HepG2 (cell line): ENCODE measurements around the gene RANGRF. TPM values are rescaled to one million over a fixed set of nuclear protein-coding genes. Genes with fewer than 3 reads are reported as not detected.

Experiments
- AHR ChIP-seq: IDR thresholded peaks from 2 replicates; pipeline ENCODE4 v1.6.1; 2018; ENCODE audit warnings: missing genetic modification reagents, missing compliant biosample characterization
- CAMTA2 ChIP-seq: sonication (generic); formaldehyde crosslinking; IDR thresholded peaks from 2 replicates; pipeline ENCODE4 v1.4.0; 2020; ENCODE audit warnings: mild to moderate bottlenecking, missing genetic modification reagents, borderline replicate concordance
- FLYWCH1 ChIP-seq: sonication (generic); formaldehyde crosslinking; IDR thresholded peaks from 2 replicates; pipeline ENCODE4 v1.8.1; 2023; ENCODE audit warnings: mild to moderate bottlenecking, missing genetic modification reagents
- FOSL2 ChIP-seq: sonication (generic); formaldehyde crosslinking; IDR thresholded peaks from 2 replicates; pipeline ENCODE4 v1.4.0; 2020; ENCODE audit warnings: missing genetic modification reagents
- GATAD2A ChIP-seq: IDR thresholded peaks from 2 replicates; pipeline ENCODE4 v1.6.1; 2016
- GTF3A ChIP-seq: sonication (generic); formaldehyde crosslinking; conservative IDR thresholded peaks from 2 replicates; pipeline ENCODE4 v1.4.0; 2020; ENCODE audit warnings: mild to moderate bottlenecking, missing genetic modification reagents
- HDAC1 ChIP-seq: sonication (generic); formaldehyde crosslinking; IDR thresholded peaks from 2 replicates; pipeline ENCODE4 v1.5.1; 2020; ENCODE audit warnings: mild to moderate bottlenecking, missing genetic modification reagents
- JDP2 ChIP-seq: sonication (generic); formaldehyde crosslinking; IDR thresholded peaks from 2 replicates; pipeline ENCODE4 v1.8.1; 2022; ENCODE audit warnings: missing genetic modification reagents, borderline replicate concordance
- KDM5B ChIP-seq: sonication (generic); formaldehyde crosslinking; IDR thresholded peaks from 2 replicates; pipeline ENCODE4 v1.4.0; 2020; ENCODE audit warnings: missing genetic modification reagents, mild to moderate bottlenecking, borderline replicate concordance
- MATR3 ChIP-seq: sonication (generic); formaldehyde crosslinking; IDR thresholded peaks from 2 replicates; pipeline ENCODE4 v1.4.0; 2020; ENCODE audit warnings: missing genetic modification reagents
- MBNL3 ChIP-seq: fragments of 250-450 bp; sonication (Bioruptor Pico); conservative IDR thresholded peaks from 2 replicates; pipeline ENCODE4 v1.8.0; 2022; ENCODE audit warnings: mild to moderate bottlenecking, inconsistent platforms
- MEIS2 ChIP-seq: sonication (generic); formaldehyde crosslinking; IDR thresholded peaks from 2 replicates; pipeline ENCODE4 v1.9.0; 2021; ENCODE audit warnings: mild to moderate bottlenecking, missing genetic modification reagents
- NFIC ChIP-seq: IDR thresholded peaks from 2 replicates; pipeline ENCODE4 v1.6.1; 2012; ENCODE audit warnings: mild to moderate bottlenecking, low read length, inconsistent platforms
- RARA ChIP-seq: IDR thresholded peaks from 2 replicates; pipeline ENCODE4 v1.6.1; 2016; ENCODE audit warnings: missing genetic modification reagents, missing compliant biosample characterization
- RXRA ChIP-seq: sonication (generic); formaldehyde crosslinking; IDR thresholded peaks from 2 replicates; pipeline ENCODE4 v1.5.1; 2020; ENCODE audit warnings: missing genetic modification reagents
- SALL1 ChIP-seq: sonication (generic); formaldehyde crosslinking; IDR thresholded peaks from 2 replicates; pipeline ENCODE4 v1.8.0; 2022; ENCODE audit warnings: mild to moderate bottlenecking, missing genetic modification reagents
- SP140L ChIP-seq: sonication (generic); formaldehyde crosslinking; IDR thresholded peaks from 2 replicates; pipeline ENCODE4 v1.4.0; 2020; ENCODE audit warnings: missing genetic modification reagents, borderline replicate concordance
- SP2 ChIP-seq: sonication (generic); formaldehyde crosslinking; IDR thresholded peaks from 2 replicates; pipeline ENCODE4 v1.5.1; 2020; ENCODE audit warnings: mild to moderate bottlenecking, missing genetic modification reagents
- TOPORS ChIP-seq: sonication (generic); formaldehyde crosslinking; IDR thresholded peaks from 2 replicates; pipeline ENCODE4 v1.8.0; 2023; ENCODE audit warnings: mild to moderate bottlenecking, missing genetic modification reagents
- ZNF136 ChIP-seq: sonication (generic); formaldehyde crosslinking; IDR thresholded peaks from 2 replicates; pipeline ENCODE4 v1.8.1; 2022; ENCODE audit warnings: low read depth, mild to moderate bottlenecking, moderate library complexity, missing genetic modification reagents
- ZNF383 ChIP-seq: sonication (generic); formaldehyde crosslinking; IDR thresholded peaks from 2 replicates; pipeline ENCODE4 v1.4.0; 2020; ENCODE audit warnings: missing genetic modification reagents, mild to moderate bottlenecking, borderline replicate concordance
- ZNF546 ChIP-seq: sonication (generic); formaldehyde crosslinking; conservative IDR thresholded peaks from 2 replicates; pipeline ENCODE4 v1.8.1; 2023; ENCODE audit warnings: mild to moderate bottlenecking, missing genetic modification reagents
- ZNF615 ChIP-seq: sonication (generic); formaldehyde crosslinking; IDR thresholded peaks from 2 replicates; pipeline ENCODE4 v1.5.0; 2020; ENCODE audit warnings: mild to moderate bottlenecking, missing genetic modification reagents, borderline replicate concordance
- ZNF644 ChIP-seq: IDR thresholded peaks from 2 replicates; pipeline ENCODE4 v1.6.1; 2016; ENCODE audit warnings: low read depth
- ZNF703 ChIP-seq: sonication (generic); formaldehyde crosslinking; IDR thresholded peaks from 2 replicates; pipeline ENCODE4 v1.5.1; 2020; ENCODE audit warnings: missing genetic modification reagents, mild to moderate bottlenecking, moderate library complexity, borderline replicate concordance
- polyA plus RNA-seq, 8 experiments: library from polyadenylated mRNA; depleted of rRNA in 3 of 8; stranded (reverse) in 7 of 8; unstranded in 1 of 8; fragments of >200 nt; fragmentation: Illumina TruSeq in 4 of 8; extraction: Trizol in 4 of 8; gene quantifications; 2 replicates each; pipeline versions ENCODE4 v1.2.1 to v1.2.3, GENCODE V29; 2011 to 2016; ENCODE audit warnings: low read depth in 4 of 8, missing spikeins in 1 of 8, mixed read lengths in 1 of 8; ENCODE audit not compliant: insufficient read depth in 1 of 8
- total RNA-seq, 5 experiments: library from RNA; depleted of rRNA; stranded (reverse); fragments of >200 nt; fragmentation: Illumina TruSeq; extraction: Trizol; gene quantifications; 2 replicates each; pipeline ENCODE4 v1.2.3, GENCODE V29; 2016; ENCODE audit warnings: low read depth in 1 of 5
- TF ChIP-seq, protein P1 (sequence below): sonication (generic); formaldehyde crosslinking; IDR thresholded peaks from 2 replicates; pipeline ENCODE4 v1.8.0; 2022; ENCODE audit warnings: mild to moderate bottlenecking, missing genetic modification reagents, moderate library complexity
- TF ChIP-seq, protein P2 (sequence below): fragments of 450-650 bp; IDR thresholded peaks from 2 replicates; pipeline ENCODE4 v1.6.1; 2016
- TF ChIP-seq, protein P3 (sequence below): sonication (generic); formaldehyde crosslinking; IDR thresholded peaks from 2 replicates; pipeline ENCODE4 v1.4.0; 2020; ENCODE audit warnings: missing genetic modification reagents

RANGRF gene
- total and polyA plus RNA-seq, 2 of the 13 experiments (the other 11 are each of a cell fraction or from before 2014, with no cell fraction given): 18.6 to 40.7 TPM

DNA sequence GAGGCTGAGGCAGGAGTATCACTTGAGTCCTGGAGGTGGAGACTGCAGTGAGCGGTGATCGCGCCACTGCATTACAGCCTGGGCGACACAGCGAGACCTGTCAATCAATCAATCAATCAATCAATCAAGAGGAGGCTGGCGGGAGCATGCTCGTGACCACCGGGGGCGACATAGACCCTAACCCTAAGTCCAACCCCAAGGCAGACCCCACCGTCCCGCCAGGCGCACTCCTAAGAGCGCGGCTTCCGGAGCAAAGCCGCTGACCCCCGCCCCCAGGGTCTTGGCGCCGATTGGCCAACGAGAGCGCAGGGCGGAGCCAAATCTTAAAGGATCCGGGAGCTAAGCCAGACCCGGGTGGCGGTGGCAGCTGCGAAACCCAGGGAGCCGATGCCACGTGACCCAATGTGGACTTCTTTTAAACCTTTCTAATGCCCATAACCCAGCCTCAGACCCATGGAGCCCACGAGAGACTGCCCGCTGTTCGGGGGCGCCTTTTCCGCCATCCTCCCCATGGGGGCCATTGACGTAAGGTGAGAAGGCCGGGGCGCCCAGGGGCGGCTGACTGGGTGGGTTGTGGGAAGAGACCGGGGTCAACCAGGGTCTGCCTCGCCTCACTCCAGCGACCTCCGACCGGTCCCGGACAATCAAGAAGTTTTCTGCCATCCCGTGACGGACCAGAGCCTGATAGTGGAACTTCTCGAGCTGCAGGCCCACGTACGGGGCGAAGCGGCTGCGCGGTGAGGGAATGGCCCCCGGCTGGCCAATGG, at the start of gene RANGRF (continued):
- TF ChIP-seq CAMTA2 (no peak), NFIC (no peak), ZNF644 (CRISPR knock-in tag) (no peak), SP2 (peak; percentile 42), ZNF136 (CRISPR knock-in tag) (no peak), TOPORS (CRISPR knock-in tag) (no peak), ZNF615 (CRISPR knock-in tag) (no peak), FLYWCH1 (CRISPR knock-in tag) (no peak), HDAC1 (peak; percentile 80; the same call in 1 of the 2 replicates), ZNF546 (no peak), KDM5B (peak; percentile 56; the same call in 1 of the 2 replicates), ZNF703 (CRISPR knock-in tag) (no peak), MATR3 (CRISPR knock-in tag) (no peak), ZNF383 (CRISPR knock-in tag) (no peak), GATAD2A (CRISPR knock-in tag) (0 out of 2 replicates have a peak, but pooled peaks have one; percentile 14), GTF3A (0 out of 2 replicates have a peak, but pooled peaks have one; percentile 25), AHR (CRISPR knock-in tag) (0 out of 2 replicates have a peak, but pooled peaks have one; percentile 35), FOSL2 (CRISPR knock-in tag) (no peak), SP140L (CRISPR knock-in tag) (0 out of 2 replicates have a peak, but pooled peaks have one; percentile 24), JDP2 (CRISPR knock-in tag) (no peak; the same call in 1 of the 2 replicates), RXRA (CRISPR knock-in tag) (0 out of 2 replicates have a peak, but pooled peaks have one; percentile 39), SALL1 (CRISPR knock-in tag) (peak; percentile 79), RARA (CRISPR knock-in tag) (peak; percentile 12), MEIS2 (peak; percentile 95), MBNL3 (CRISPR knock-in tag) (no peak)
- TF ChIP-seq, protein P1, sequence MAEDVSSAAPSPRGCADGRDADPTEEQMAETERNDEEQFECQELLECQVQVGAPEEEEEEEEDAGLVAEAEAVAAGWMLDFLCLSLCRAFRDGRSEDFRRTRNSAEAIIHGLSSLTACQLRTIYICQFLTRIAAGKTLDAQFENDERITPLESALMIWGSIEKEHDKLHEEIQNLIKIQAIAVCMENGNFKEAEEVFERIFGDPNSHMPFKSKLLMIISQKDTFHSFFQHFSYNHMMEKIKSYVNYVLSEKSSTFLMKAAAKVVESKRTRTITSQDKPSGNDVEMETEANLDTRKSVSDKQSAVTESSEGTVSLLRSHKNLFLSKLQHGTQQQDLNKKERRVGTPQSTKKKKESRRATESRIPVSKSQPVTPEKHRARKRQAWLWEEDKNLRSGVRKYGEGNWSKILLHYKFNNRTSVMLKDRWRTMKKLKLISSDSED: no peak
- TF ChIP-seq, protein P2, sequence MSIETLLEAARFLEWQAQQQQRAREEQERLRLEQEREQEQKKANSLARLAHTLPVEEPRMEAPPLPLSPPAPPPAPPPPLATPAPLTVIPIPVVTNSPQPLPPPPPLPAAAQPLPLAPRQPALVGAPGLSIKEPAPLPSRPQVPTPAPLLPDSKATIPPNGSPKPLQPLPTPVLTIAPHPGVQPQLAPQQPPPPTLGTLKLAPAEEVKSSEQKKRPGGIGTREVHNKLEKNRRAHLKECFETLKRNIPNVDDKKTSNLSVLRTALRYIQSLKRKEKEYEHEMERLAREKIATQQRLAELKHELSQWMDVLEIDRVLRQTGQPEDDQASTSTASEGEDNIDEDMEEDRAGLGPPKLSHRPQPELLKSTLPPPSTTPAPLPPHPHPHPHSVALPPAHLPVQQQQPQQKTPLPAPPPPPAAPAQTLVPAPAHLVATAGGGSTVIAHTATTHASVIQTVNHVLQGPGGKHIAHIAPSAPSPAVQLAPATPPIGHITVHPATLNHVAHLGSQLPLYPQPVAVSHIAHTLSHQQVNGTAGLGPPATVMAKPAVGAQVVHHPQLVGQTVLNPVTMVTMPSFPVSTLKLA: 0 out of 2 replicates have a peak, but pooled peaks have one; percentile 2
- TF ChIP-seq, protein P3, sequence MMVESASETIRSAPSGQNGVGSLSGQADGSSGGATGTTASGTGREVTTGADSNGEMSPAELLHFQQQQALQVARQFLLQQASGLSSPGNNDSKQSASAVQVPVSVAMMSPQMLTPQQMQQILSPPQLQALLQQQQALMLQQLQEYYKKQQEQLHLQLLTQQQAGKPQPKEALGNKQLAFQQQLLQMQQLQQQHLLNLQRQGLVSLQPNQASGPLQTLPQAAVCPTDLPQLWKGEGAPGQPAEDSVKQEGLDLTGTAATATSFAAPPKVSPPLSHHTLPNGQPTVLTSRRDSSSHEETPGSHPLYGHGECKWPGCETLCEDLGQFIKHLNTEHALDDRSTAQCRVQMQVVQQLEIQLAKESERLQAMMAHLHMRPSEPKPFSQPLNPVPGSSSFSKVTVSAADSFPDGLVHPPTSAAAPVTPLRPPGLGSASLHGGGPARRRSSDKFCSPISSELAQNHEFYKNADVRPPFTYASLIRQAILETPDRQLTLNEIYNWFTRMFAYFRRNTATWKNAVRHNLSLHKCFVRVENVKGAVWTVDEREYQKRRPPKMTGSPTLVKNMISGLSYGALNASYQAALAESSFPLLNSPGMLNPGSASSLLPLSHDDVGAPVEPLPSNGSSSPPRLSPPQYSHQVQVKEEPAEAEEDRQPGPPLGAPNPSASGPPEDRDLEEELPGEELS (CRISPR knock-in tag): no peak
